GM21390 (cell line): ENCODE results near the gene ARHGEF40.
A peak's percentile ranks its signal among the peaks of the same experiment; 100 is the strongest.

Experiments used
- ATAC-seq: cut with Tn5 transposase; IDR thresholded peaks from one replicate; pipeline ENCODE4 v1.9.1; 2021; ENCODE audit not compliant: unreplicated experiment

ARHGEF40 gene

DNA sequence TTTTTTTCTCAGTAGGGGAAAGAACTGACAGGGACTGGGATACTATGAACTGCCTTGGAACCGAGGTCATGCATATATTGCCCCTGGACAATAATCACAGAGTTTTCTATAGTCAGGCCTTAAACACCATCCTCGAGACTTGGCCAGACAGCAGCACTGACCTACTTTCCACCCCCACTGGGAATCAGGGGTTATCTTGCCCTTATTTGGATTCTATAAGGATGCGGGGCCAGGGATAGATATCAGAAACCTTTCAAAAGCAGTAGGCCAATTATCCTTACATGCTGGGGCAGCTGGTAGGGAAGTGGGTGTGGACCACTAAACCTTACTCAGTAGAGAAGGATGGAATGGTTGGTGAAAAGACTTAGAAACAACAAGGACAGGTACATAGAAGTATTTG is 26.3 kb downstream of the ARHGEF40 start:
- ATAC-seq: no peak

DNA sequence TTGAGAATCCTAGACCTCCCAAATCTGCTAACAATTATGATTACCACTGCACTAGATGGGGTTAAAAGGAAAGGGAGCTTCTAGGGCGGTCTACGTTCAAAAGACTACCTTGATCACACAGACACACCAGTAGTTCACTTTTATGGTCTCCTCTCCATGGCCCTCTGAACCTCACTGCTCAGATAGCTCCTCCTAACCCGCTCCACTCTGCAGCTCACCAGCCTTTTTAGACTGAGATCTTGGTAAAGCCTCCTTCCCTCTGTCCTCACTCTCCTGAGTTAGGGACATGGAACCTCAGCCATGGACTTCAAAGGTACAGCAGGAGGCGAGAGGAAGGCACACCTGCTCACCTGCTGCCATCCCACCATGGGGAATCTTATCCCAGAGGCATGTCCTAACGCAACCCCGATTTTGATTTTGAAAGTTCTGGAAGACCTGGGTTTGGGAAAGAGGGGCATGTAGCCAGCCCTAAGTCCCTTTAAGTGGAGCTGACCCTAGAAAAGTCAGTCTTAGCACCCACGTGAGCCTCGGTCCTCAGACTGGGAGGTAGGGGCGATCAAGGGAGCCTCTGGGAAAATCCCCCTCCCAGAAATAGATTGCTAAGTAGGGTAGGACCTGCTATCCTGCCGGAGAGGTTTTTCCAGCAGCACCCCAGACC is 27.0 kb downstream of the ARHGEF40 start:
- ATAC-seq: no peak

DNA sequence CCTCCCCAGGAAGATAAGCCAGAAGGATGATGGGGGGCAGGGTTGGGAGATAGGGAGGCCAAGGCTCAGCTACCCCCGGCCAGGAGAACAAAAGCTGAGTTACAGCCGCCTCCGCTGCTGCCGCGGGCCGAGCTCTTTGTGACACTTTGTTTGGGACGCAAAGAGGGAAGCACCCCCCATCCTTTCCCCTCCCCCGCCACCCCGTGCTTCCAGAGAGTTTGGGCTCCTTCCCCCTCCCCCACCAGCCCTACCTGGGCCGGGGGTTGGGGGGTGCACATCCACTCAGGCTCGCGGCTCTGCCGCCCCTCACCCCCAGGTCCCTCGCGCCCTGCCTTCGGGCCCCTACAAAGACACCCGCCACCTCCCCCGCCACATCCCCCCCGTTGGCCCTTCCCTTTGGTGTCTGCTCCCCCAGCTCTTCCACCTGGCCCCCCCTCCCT is 27.6 kb downstream of the ARHGEF40 start:
- ATAC-seq: no peak

DNA sequence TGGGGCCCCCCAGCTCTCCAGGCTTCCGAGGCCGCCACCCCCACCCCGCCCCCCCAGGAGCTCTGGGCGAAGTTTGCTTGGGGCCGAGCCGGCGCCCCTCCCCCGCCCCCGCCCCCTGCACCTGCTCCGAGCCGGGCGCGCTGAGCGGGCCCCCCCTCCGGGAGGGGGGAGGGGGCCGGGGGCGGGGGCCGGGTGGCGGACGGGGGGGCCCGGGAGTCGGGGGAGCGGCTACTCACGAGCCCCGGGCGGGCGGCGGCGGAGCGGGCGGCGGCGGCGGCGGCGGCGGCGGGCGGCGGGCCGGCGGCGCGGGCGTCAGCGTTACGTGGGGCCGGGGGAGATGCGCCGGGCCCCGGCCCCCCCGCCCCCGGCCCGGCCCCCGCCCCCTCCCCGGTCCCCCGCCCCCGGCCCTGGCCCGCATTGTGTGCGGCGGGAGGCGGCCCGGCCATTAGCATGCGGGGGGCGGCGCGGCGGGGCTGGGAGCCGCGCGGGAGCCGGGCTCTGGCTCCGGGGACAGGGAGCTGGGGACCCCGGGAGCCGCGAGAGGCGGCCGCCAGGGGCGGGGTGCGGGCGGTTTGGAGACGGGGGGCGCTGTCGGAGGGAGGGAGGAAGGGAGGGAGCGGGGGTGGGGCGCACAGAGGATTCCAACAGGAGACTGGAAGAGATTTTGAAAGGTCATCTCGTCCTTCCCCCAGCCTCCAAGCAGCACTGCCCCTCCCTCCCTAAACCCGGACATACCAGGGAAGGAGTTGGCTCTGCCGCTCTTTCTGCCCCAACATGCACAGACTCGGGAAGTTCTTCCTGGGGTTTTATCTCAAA is 28.2 kb downstream of the ARHGEF40 start, which contains the start of gene ZNF219:
Gene ZNF219 (minus strand): TSS at position 580 of the 816 bp plus-strand sequence. CDS start 5,064 bp downstream, outside the sequence.
- ATAC-seq: no peak

DNA sequence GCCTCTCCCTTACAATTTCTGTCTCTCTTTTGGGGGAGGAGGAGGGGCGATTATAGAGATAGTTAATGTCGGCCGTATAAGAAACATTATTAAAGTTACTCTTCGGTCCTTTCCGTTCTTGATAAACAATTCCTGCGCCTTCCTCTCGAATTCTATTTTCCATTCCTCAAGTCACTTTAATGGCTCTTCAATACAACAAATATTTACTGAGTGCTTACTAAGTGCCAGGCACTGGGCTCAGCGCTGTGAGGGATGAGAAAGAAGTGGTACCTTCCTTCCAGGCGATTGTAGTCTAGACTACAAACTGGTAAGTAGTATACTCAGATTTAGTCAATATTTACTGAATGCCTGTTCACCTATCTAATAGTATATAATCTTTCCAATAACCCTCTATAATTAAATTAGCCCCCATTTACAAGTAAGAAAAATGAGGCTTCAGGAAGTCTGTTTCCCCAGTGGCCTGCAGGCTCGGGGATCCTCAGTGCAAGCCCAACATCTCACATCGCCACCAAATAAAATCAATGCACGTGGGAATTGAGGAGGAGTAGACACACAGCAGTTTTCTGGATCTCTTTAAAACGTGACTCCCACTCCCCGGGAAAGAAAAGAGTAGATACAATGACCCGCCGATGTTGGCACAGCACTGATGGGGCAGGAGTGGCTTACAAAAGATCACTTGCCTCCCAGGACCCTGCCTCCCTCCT is 28.9 kb downstream of the ARHGEF40 start:
- no peak for ATAC-seq

DNA sequence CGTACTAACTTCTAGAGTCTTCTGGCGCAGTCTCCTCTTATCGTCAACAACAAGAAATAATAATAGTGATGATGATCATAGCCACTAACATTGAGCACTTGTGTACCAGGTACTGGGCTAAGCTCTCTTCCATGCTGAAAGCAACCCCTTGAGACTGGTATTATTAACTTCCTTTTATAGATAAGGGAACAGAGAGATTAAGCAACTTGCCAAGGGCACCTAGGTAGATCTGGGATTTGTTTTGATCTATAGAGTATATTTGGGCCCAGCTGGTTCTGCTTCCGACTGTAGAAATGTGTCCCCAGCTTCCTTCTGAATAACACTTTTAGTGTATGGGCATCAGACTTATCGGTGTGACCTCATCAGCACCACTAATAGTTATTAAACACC is 29.5 kb downstream of the ARHGEF40 start:
- no peak for ATAC-seq

DNA sequence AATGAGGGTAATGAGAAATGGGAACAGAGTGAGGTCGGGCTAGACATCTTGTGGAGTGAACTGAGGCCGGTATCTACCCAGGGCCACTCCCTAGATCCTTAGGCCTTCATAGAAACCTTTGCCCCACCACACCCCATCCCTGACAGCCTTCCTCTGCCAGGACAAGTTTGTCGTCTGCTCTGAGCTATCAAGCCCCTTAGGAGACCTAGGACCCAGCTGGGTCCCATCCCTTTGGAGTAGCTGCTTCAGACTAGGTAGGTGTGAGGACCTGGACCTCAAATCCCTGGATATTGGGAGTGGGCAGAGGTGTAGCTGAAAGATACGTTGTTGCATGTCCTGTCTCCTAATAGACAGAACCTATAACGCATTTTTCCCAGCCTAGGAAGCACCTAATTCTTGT is 30.8 kb downstream of the ARHGEF40 start, which contains the start of gene TMEM253:
Gene TMEM253 (plus strand): TSS at position 136 of the 400 bp plus-strand sequence. CDS start 278 bp downstream, outside the sequence.
- ATAC-seq: no peak

DNA sequence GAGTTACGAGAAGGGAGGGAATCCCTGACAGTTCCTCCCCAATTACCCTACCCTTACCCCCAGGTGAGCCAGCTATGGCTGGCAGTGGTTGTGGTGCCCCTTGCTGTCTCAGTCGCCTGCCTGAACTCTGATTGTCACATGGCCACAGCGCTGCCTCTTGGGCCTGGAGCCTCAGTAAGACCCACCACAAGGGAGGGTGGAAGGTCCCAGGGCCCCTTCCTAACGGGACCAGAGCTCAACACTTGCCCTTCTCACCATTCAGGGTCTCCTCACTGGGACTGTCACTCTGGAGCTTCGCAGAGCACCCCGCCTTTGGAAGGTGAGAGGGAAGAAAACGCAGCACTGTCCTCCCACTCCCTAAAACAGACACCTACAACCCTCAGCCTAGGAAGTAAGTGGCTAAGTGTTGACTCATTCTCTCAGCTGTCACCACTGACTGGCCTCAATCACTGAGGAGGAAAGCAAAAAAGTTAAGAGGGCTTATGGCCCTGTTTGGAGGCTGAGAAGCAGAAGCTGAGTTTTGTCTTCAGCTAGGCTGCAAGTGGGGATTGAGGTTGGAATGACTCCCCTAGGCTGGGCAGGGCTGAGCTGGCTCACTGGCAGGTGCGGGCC is 31.8 kb downstream of the ARHGEF40 start:
- no peak for ATAC-seq

DNA sequence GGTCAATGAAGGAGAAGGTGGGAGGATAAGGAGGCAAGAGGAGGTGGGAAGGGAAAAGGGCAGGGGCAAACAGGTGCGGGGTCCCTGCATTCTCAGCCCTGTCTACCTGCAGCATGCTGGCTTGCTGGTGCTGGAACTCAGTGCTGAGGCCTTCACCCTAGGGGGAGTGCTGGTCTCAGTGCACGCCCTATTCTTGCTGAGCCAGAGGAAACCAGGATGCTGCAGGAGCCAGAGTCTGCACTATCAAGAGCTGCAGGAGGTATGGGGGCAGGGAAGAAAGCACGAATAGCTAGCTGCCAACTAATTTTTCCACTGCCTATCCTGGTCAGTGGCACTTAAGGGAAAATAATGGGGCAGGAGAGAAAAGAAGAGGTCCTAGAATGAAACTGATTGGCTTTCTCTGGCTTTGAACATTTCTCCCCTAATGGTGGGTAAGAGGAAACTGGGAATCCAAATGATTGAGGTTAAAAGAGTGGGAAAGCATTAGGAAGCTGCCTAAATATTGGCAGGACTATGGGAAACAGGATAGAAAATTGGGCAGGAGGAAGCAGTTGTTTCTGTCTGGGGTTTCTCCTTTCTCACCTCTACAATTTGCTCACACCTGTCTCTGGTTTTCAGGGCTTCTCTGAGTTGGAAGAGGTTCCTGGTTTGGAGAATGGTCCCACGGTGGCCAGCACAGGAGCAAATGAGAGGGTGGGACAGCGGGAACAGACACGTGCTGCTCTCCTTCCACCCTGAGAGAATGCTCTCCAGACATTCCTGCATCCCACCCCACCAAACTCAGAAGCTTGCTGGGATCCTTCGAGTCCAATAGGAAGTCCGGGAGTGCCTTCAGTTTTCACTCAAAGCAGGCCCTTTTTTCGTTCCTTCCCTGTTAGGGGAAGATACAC is 32.7 kb downstream of the ARHGEF40 start:
- no peak for ATAC-seq

DNA sequence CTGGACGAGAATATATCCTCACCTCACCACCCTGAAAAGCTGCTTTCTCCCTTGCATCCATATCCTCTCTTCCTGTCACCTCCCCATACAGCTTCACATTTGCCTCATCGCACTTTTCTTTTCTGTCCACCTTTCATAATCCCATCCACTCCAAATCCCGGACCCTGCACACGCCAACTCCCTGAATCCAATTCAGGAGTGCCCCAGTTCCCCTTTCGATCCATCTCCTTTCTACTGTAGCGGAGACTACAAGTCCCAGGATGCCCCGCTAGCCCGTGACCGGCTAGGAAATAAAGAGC is 33.3 kb downstream of the ARHGEF40 start:
- ATAC-seq: no peak

DNA sequence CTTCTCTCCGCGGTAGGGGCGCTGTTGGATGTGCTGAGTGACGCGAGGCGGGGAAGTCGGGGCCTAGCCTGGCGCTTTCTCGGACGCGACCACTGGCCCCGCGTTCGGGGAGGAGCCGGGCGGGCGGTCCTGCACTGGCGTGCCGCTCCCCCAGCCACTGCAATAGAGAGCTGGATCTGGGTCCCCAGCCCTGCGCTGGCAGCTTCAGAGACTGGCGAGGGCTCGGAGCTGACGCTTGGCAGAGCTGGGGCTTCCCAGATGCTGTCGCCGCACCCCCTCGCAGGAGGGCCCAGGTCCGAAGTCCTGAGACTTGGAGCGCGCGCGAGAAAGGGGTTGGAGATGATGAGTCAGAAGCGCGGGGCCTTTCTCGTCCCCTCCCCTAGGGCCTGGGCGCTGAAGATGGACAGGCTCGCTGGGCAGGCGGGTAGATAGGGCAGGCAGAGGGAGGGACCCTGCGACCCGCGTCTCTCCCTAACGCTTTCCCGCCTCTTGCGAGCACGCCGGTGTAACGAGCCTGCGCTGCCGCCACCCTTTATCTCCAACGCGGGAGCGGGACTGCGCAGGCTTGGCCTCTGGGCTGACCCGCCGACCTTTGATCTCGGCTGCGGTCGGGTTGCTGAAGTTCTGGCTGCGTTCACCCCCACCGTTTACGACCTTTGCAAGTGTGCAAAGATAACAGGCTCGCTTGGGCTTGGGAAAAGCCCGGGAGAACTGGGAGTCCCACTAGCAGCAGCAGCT is 33.8 kb downstream of the ARHGEF40 start:
- peak; percentile 88 for ATAC-seq

DNA sequence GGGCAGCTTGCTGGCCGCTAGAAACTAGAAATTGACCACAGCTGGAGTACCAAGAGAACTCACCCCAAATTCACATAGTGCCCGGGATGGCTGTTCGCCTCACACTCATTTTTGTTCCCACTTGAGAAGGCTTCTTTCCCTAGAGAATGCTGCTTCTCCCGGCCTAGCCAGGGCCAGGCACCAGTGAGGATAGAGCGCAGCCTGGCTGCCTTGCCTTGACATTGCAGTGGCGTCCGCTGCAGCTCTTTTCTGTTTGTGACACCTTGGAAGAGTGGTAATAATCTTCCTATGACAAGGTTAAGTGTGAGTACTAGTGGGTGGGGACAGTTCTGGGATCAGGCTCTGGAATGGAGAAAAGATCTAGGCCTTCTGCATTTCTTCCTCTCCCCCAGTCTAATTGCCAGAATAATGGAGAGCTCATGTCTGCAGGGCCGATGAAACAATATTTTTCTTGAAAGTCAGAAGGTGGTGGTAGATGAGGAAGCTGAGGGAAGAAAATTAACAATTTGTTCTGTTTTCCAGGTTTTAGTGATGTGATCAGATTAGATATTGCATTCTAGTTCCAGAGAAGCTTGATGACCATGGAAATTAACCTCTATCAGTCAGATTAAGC is 34.5 kb downstream of the ARHGEF40 start:
- peak; percentile 41 for ATAC-seq

DNA sequence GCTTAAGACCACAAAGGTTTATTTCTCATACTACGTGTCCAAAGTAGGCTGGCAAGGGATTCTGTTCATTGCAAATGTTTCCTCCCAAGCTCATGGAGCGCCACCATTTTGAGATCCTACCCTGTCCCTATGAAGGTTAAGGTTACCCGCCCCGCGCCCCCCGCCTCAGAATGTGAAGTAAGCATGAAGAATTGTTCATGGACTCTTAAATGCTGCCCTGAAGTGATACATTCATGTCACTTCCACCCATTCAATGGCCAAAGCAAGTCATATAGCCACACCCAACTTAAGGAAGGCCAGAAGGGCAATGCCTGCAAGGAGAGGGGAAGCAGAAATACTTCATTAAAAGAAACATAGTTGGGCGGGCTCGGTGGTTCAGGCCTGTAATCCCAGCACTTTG is 35.0 kb downstream of the ARHGEF40 start:
- ATAC-seq: no peak

DNA sequence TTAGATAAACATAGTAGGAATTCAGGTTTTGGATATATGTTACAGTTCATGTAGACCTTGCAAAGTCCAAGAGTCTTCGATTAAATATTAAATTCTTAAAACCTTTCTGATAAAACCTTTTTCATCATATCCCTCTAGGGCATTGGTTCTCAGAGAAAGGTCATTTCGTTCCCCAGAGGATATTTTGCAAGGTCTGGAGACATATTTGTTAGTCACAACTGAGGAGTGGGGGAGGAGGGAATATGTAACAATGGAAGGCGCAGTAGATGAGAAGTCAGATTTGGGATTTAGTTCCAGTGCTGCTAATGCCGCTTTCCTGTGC is 36.0 kb downstream of the ARHGEF40 start:
- no peak for ATAC-seq

DNA sequence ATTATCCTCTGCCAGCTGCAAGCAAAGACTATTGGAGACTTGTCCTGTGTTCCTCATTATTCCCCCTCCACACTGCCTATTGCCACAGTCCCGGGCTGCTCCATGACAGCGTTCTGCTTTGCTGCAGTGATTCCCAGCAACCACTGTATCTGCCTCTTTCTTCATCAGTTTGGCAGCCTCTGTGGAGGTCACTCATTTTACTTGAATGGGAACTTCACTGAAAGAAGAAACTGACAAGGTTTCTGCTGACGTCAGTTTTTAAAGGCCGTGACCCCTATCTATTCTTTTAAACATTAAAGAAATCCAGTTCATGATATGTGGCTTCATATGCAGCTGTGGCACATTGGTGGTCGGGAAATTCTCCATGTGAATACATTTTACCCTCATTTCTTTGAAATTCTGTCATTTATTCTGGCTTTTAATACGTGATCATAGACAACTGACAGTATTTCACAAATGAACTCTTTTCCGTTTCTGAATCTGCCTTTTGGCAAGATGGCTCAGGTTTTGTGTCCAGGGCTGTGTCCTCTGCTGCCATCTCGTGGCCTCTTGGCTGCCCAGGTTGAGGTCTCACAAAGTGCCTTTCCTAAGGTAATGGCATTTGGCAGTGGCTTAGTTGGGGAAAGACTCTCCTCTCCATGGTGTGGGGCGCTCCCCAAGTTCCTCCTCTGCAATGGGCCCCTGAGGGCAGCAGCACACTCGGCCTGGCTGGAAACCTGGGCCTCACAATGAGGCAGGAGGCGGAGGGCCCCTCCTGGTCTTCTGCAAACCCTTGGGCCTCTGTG is 36.6 kb downstream of the ARHGEF40 start:
- ATAC-seq: no peak

DNA sequence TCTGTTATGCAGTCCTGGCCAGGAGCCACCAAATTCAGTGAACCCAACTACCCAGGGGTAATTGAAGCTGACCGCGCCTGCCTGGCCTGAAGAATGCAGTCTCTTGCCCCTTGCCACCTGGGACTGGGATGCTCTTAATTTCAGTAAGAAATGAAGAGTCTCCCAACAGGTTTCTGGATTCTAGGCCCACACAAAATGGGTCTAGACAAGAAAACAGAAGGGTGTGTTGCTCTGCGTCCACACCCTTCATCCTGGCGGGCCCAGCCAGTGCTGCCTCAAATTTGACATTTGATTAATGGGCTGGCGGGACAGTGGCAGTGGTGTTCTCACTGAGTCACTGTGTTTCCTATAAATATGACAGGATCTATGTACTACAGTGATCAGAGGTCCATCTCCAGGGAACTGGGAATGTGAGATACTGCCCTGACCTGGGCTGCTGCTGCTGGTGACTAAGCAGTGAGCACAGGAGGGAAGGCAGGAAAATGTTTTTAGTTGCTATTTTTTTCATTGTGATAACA is 37.2 kb downstream of the ARHGEF40 start:
- no peak for ATAC-seq

DNA sequence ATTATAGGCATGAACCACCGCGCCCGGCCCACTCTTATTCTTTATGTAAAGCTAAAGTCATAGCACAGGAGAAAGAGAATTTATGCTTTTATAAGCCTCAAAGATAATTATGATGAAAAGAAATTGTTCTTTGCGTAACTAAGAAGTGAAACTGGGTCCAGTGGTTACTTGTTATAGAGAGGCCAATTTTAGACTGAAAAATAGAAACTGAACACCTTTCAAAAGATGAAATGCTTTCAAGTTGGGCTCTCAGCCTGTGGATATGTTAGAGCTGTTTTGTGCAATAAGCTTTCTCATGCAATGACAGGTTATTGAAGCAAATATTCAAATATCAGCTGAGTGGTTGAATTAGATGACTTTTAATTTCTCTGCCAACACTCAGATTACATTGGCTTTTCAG is 38.7 kb downstream of the ARHGEF40 start:
- ATAC-seq: no peak

DNA sequence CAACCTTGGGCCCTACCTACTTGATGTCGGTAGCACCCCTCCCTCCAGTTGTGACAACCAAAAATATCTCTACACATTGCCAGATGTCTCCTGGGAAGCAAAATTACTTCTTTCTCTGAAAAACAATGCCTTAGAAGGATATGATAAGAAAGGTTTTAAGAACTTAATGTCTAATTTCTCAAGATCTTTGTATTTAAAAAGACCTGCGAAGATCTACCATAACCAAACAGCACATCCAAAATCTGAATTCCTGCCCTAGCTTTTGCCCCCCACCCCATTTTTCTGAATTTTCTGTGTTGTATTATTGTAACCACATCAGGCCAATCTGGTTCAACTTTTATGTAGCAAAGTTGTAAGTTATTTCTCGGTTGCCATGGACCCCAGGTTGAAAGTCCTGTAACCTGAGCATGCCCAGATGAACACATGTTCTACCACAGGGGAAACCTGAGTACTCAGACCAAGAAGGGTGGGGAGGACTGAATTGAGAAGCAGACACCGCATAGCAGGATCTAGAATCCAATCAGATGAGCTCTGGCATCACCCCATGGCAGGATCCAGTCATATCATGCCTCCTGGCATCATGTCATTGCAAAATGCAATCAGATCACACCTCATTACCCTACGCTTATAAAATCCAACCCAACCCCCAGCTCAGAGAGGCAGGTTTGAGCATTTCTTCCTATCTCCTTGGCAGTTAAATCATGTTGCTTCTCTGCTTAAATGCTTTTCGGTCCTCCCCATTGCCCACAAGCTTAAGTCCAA is 39.5 kb downstream of the ARHGEF40 start:
- ATAC-seq: peak; percentile 47
